ENCODE results near the gene TMEM72.

The TMEM72 gene

DNA sequence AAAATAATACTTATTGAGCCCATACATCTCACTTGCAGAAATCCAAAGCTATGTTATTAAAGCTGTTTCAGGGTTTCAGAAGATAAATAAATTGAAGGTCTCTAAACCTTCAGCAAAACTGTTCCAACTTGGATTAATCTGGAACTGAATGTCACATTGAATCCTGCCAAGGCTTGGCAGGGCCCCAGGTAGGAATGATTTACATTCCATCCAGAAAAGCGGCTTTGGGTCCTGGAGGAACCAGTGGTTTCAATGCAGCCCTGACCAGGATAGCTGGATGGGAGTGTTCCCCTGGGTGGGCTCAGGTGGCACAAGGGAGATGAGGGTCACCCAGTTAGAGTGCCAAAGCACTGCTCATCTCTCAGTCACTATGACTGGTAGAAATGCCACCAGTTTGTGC, 37.0 kb upstream of the TMEM72 start:
- ATAC-seq (ENCODE audit: insufficient read depth, low read depth) (no peak), DNase-seq (no peak)
- no peak overlapping the region for H3K4me3 ChIP-seq (ENCODE audit: low read depth in 1 of 2, low read length in 2 of 2)
- H3K27ac ChIP-seq (ENCODE audit: low read length), result no peak overlapping the region
- H3K9ac ChIP-seq (ENCODE audit: low read depth, low read length), result no peak overlapping the region
- no peak overlapping the region for H2AFZ ChIP-seq (ENCODE audit: low read depth, low read length)
- H3K79me2 ChIP-seq (ENCODE audit: insufficient read depth, low read length), result no peaks in the 10 kb centered on the region
- TF ChIP-seq EZH2 (IDR thresholded peaks at IDR 0.05; ENCODE audit: borderline replicate concordance, low read depth, low read length, severe bottlenecking), result no peak
- TF ChIP-seq, protein P1, sequence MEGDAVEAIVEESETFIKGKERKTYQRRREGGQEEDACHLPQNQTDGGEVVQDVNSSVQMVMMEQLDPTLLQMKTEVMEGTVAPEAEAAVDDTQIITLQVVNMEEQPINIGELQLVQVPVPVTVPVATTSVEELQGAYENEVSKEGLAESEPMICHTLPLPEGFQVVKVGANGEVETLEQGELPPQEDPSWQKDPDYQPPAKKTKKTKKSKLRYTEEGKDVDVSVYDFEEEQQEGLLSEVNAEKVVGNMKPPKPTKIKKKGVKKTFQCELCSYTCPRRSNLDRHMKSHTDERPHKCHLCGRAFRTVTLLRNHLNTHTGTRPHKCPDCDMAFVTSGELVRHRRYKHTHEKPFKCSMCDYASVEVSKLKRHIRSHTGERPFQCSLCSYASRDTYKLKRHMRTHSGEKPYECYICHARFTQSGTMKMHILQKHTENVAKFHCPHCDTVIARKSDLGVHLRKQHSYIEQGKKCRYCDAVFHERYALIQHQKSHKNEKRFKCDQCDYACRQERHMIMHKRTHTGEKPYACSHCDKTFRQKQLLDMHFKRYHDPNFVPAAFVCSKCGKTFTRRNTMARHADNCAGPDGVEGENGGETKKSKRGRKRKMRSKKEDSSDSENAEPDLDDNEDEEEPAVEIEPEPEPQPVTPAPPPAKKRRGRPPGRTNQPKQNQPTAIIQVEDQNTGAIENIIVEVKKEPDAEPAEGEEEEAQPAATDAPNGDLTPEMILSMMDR (IDR thresholded peaks at IDR 0.05; ENCODE audit: borderline replicate concordance, extremely low read depth, low read length, poor library complexity, severe bottlenecking), result no peak
- no peak overlapping the region for H3K4me2 ChIP-seq (ENCODE audit: insufficient read depth, low read length)
- H3K27me3 ChIP-seq (ENCODE audit: insufficient read depth, low read length, poor library complexity), result peaks cover 7% of the 10 kb centered on the region
- H3K9me3 ChIP-seq (ENCODE audit: insufficient read depth, low read length, severe bottlenecking), result no peaks in the 10 kb centered on the region
- H3K36me3 ChIP-seq (ENCODE audit: insufficient read depth, low read length), result no peaks in the 10 kb centered on the region
- H3K4me1 ChIP-seq (ENCODE audit: insufficient read depth, low read length), result peaks cover 10% of the 10 kb centered on the region
- H4K20me1 ChIP-seq (ENCODE audit: insufficient read depth, low read length), result no peaks in the 10 kb centered on the region

DNA sequence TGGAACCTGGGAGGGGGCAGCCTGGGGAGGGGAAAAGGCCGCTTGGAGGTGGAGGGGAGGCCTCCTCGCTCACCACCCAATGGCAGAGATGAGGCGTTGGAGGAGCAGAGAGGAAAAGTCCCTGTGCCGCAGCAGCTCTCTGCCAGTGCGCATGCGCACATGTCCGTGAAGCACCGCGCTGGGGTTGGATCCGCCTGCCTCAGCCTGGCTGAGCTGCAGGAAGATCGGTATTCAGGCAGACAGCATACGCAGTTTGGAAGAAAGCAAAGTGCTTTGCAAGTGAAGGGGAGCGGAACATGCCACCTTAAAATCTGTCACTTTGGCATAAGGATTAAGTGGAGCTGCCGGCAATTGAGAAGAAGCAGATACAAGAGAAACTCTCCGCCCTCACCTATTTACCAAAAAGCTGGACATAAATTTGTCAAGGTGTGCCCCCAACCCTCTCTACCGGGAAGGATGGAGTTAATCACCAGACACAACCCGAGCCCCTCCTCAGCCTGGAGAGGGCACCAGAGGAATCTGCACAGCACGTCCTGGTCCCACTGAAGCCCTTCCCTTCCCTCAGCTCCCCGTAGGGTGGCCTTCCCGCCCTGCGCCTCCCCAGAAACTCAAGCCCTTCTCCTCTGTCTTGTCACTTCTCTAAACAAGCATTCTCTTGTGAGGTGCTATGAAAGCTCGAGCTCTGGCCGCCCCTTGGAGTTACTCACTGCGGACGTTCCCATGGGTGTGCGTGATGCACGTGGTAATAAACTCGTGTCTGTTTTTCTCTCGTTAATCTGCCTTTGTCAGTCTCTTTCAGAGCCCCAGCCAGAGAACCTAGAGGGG, 32.2 kb upstream of the TMEM72 start:
- no peaks in the 10 kb centered on the region for H4K20me1 ChIP-seq (ENCODE audit: insufficient read depth, low read length)
- peak overlapping the region; percentile 61 for H3K4me2 ChIP-seq (ENCODE audit: insufficient read depth, low read length)
- ATAC-seq (ENCODE audit: insufficient read depth, low read depth), result peak; percentile 96
- H3K27ac ChIP-seq (ENCODE audit: low read length), result peak overlapping the region; percentile 38
- peak overlapping the region; percentile 75 for H2AFZ ChIP-seq (ENCODE audit: low read depth, low read length)
- peak overlapping the region in 1 of 2 experiments; percentile 47; a peak in 2 of 4 replicates for H3K4me3 ChIP-seq (ENCODE audit: low read depth in 1 of 2, low read length in 2 of 2)
- peak; percentile 83 for DNase-seq
- H3K27me3 ChIP-seq (ENCODE audit: insufficient read depth, low read length, poor library complexity), result peaks cover 3% of the 10 kb centered on the region
- no peaks in the 10 kb centered on the region for H3K36me3 ChIP-seq (ENCODE audit: insufficient read depth, low read length)
- peak overlapping the region; percentile 43 for H3K9ac ChIP-seq (ENCODE audit: low read depth, low read length)
- no peak for TF ChIP-seq EZH2 (IDR thresholded peaks at IDR 0.05; ENCODE audit: borderline replicate concordance, low read depth, low read length, severe bottlenecking)
- TF ChIP-seq, protein P1 (IDR thresholded peaks at IDR 0.05; ENCODE audit: borderline replicate concordance, extremely low read depth, low read length, poor library complexity, severe bottlenecking), result peak; percentile 48
- H3K9me3 ChIP-seq (ENCODE audit: insufficient read depth, low read length, severe bottlenecking), result no peaks in the 10 kb centered on the region
- H3K4me1 ChIP-seq (ENCODE audit: insufficient read depth, low read length), result peaks cover 14% of the 10 kb centered on the region
- H3K79me2 ChIP-seq (ENCODE audit: insufficient read depth, low read length), result no peaks in the 10 kb centered on the region

DNA sequence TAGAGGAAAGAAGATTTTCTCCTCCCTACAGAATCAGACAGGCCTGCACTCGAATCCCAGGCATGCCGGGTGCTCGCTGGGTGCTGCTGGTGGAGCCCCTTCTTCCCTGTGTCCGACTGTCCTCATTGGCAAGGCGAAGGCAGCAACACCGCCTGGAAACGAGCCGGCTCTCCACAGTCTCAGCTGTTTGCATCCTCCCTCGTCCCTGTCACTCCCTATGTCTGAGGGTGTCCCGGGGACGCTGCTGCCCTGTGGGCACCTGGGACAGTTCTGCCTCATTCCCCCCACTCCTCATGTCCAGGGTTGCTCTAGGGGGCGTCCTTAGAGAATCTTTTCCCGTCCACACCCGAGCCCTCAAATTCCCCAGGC, 31.6 kb upstream of the TMEM72 start:
- Histone ChIP-seq H3K4me2 (ENCODE audit: insufficient read depth, low read length) (peak overlapping the region; percentile 61), H3K36me3 (ENCODE audit: insufficient read depth, low read length) (no peaks in the 10 kb centered on the region), H3K27me3 (ENCODE audit: insufficient read depth, low read length, poor library complexity) (peaks cover 3% of the 10 kb centered on the region), H4K20me1 (ENCODE audit: insufficient read depth, low read length) (no peaks in the 10 kb centered on the region), H3K27ac (ENCODE audit: low read length) (no peak overlapping the region), H2AFZ (ENCODE audit: low read depth, low read length) (peak overlapping the region; percentile 75; the same call in 1 of the 2 replicates), H3K79me2 (ENCODE audit: insufficient read depth, low read length) (no peaks in the 10 kb centered on the region), H3K4me1 (ENCODE audit: insufficient read depth, low read length) (peaks cover 14% of the 10 kb centered on the region), H3K4me3 (ENCODE audit: low read depth in 1 of 2, low read length in 2 of 2) (no peak overlapping the region), H3K9ac (ENCODE audit: low read depth, low read length) (no peak overlapping the region), H3K9me3 (ENCODE audit: insufficient read depth, low read length, severe bottlenecking) (no peaks in the 10 kb centered on the region)
- TF ChIP-seq, protein P1 (IDR thresholded peaks at IDR 0.05; ENCODE audit: borderline replicate concordance, extremely low read depth, low read length, poor library complexity, severe bottlenecking), result no peak
- DNase-seq, result no peak
- ATAC-seq (ENCODE audit: insufficient read depth, low read depth), result no peak

Data from DND-41 (cell line).